Colonic mucosa (tissue), 4 donors: Measurements from ENCODE around the gene SPEM1. TPM values are rescaled to one million over a fixed set of nuclear protein-coding genes. Genes with fewer than 3 reads are reported as not detected.

Experiments
- DNase-seq: peaks from one replicate; pipeline ENCODE4 v3.0.0-alpha.2; 2020
- H3K27ac ChIP-seq: fragments of 200-600 bp; one replicate; pipeline ENCODE4 v1.8.0; 2021
- H3K27me3 ChIP-seq: fragments of 200-600 bp; one replicate; pipeline ENCODE4 v1.8.0; 2021
- H3K36me3 ChIP-seq: fragments of 200-600 bp; one replicate; pipeline ENCODE4 v1.8.0; 2021
- H3K4me1 ChIP-seq: fragments of 200-600 bp; one replicate; pipeline ENCODE4 v1.8.0; 2021; ENCODE audit warnings: mild to moderate bottlenecking
- H3K4me3 ChIP-seq: fragments of 200-600 bp; one replicate; pipeline ENCODE4 v1.8.0; 2021
- H3K9ac ChIP-seq, 2 donors: one replicate each; pipeline ENCODE4 v1.7.0; 2013; ENCODE audit warnings: control low read depth in 2 of 2, low read depth in 2 of 2, low read length in 2 of 2
- H3K9me3 ChIP-seq: fragments of 200-600 bp; one replicate; pipeline ENCODE4 v1.8.0; 2021
- intact Hi-C: fragments of 100-400 bp; cut with DNase I; formaldehyde crosslinking; loops from one replicate; pipeline ENCODE4 v1.14.1; 2022
- total RNA-seq, 2 donors: library from RNA; stranded (reverse); fragmentation: NEBNext Ultra II Directional in 1 of 2; extraction: Animal tissue kit (Norgen Biotek cat#: 25700) in 1 of 2; gene quantifications; one replicate each; pipeline ENCODE4 v1.2.1, GENCODE V29; 2021
- TF ChIP-seq, protein P1 (sequence below): fragments of 200-600 bp; IDR thresholded peaks from one replicate; pipeline ENCODE4 v1.8.0; 2022; ENCODE audit warnings: antibody characterized with exemption, mild to moderate bottlenecking
- donor health status: healthy.
- donor health status: DM: no; HTN: no; CAD: no.
- donor health status: DM: no; HTN: no; CAD: no.

Gene SPEM1
- total RNA-seq, 2 donors from 2014 or later, result not detected

GRCh38 chr17:7437369-7437863 is 17.3 kb downstream of the SPEM1 start:
- no peaks in the 10 kb centered on the region for H3K36me3 ChIP-seq
- peaks cover 18% of the 10 kb centered on the region for H3K4me1 ChIP-seq
- H3K27me3 ChIP-seq, result peaks cover 38% of the 10 kb centered on the region
- peak overlapping the region; percentile 91 for H3K27ac ChIP-seq
- H3K9me3 ChIP-seq, result no peaks in the 10 kb centered on the region
- TF ChIP-seq, protein P1, sequence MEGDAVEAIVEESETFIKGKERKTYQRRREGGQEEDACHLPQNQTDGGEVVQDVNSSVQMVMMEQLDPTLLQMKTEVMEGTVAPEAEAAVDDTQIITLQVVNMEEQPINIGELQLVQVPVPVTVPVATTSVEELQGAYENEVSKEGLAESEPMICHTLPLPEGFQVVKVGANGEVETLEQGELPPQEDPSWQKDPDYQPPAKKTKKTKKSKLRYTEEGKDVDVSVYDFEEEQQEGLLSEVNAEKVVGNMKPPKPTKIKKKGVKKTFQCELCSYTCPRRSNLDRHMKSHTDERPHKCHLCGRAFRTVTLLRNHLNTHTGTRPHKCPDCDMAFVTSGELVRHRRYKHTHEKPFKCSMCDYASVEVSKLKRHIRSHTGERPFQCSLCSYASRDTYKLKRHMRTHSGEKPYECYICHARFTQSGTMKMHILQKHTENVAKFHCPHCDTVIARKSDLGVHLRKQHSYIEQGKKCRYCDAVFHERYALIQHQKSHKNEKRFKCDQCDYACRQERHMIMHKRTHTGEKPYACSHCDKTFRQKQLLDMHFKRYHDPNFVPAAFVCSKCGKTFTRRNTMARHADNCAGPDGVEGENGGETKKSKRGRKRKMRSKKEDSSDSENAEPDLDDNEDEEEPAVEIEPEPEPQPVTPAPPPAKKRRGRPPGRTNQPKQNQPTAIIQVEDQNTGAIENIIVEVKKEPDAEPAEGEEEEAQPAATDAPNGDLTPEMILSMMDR, result no peak
- intact Hi-C loops, result loop anchor here (2.0 to 10.0 kb wide), 3 partner anchors 47 to 147 kb away; partner anchors contain the start of genes MPDU1, POLR2A and TMEM95
- peak overlapping the region in 1 of 2 donors; percentile 26 for H3K9ac ChIP-seq
- peak overlapping the region; percentile 69 for H3K4me3 ChIP-seq
- no peak for DNase-seq

DNA sequence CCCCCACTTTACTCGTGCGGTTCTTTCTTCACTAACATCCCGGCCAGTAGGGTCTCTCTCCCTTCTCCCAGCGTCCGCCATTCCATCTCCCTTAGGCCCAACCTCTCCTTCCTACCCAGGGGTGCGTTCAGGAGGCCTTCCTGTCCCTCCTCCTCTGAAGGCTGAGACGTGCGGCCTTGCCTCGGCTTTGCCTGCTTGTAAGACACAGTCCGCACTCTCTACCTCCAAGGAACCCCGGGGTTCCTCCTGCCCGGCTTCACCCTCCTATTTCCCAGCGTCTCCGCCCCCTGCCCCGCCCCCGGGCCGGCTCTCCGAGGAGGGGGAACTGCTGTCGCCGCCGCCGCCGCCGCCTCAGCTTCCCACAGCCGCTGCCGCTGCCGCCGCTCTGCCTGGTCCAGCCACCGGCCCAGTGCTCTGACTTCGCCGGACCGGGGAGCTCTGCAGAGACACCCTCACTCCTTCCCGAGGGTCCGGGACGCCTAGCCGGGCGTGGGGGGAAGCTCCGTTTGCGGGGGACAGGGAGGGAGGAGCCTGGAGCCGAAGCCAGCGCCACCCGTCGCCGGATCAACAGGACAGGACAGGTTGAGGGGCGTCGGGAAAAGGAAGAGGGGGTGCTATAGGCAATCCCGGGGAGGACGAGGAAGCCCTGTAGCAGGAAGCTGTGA is 18.0 kb downstream of the SPEM1 start:
- Histone ChIP-seq H3K27ac (no peak overlapping the region), H3K4me1 (peaks cover 18% of the 10 kb centered on the region), H3K9ac (peak overlapping the region; percentile 4 to 26), H3K27me3 (peaks cover 38% of the 10 kb centered on the region), H3K4me3 (peak overlapping the region; percentile 26), H3K9me3 (no peaks in the 10 kb centered on the region), H3K36me3 (no peaks in the 10 kb centered on the region)
- TF ChIP-seq, protein P1, result no peak
- peak; percentile 59 for DNase-seq
- intact Hi-C loops, result loop anchor here (2.0 to 10.0 kb wide), 3 partner anchors 47 to 147 kb away; partner anchors contain the start of genes MPDU1, POLR2A and TMEM95

GRCh38 chr17:7438656-7439460 is 18.7 kb downstream of the SPEM1 start:
- Histone ChIP-seq H3K4me3 (peak overlapping the region; percentile 26), H3K9me3 (no peaks in the 10 kb centered on the region), H3K36me3 (no peaks in the 10 kb centered on the region), H3K27ac (no peak overlapping the region), H3K4me1 (peaks cover 18% of the 10 kb centered on the region), H3K27me3 (peaks cover 38% of the 10 kb centered on the region), H3K9ac (no peak overlapping the region)
- no peak for DNase-seq
- TF ChIP-seq, protein P1, result no peak
- intact Hi-C loops, result loop anchor here (5.0 to 10.0 kb wide), 2 partner anchors 82 to 146 kb away; partner anchors contain the start of genes MPDU1 and TMEM95

DNA sequence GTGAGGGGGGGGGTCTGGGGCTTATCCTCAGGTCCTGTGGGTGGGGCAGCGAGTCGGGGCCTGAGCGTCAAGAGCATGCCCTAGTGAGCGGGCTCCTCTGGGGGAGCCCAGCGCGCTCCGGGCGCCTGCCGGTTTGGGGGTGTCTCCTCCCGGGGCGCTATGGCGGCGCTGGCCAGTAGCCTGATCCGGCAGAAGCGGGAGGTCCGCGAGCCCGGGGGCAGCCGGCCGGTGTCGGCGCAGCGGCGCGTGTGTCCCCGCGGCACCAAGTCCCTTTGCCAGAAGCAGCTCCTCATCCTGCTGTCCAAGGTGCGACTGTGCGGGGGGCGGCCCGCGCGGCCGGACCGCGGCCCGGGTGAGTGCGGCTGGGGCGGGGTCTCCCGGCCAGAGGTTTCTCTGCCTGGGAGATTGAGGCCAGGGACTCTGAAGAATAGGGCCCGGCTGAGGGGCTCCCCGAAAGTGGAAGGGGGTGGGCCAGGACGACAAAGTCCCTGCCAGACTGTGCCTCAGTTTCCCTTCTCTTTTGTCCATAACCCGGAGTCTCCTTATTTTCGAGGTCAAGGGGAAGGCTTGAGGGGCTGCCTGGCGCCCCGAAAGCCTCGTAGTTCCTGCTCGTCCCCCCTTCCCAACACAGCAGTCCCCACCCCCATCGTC is 19.5 kb downstream of the SPEM1 start, which contains the start of gene FGF11:
Gene FGF11, plus strand, starts transcription at position 51 of the 651 bp plus-strand sequence. Its CDS starts 109 bp downstream, at position 160.
- Histone ChIP-seq H3K9me3 (no peaks in the 10 kb centered on the region), H3K4me1 (peaks cover 18% of the 10 kb centered on the region), H3K27ac (no peak within 1 kb of the TSS), H3K36me3 (no peaks in the 10 kb centered on the region), H3K4me3 (peak within 1 kb of the TSS; percentile 27), H3K9ac (peak within 1 kb of the TSS; percentile 4 to 55), H3K27me3 (peaks cover 38% of the 10 kb centered on the region)
- TF ChIP-seq, protein P1, result no peak
- DNase-seq, result no peak
- intact Hi-C loops, result loop anchor here (5.0 to 10.0 kb wide), 2 partner anchors 82 to 145 kb away; partner anchors contain the start of genes MPDU1 and TMEM95
